OCI-M1 (cell line): ENCODE measurements around the gene ATOH7.
A peak's percentile ranks its signal among the peaks of the same experiment; 100 is the strongest.
"Not testable (repeated sequence)": the region's sequence is repeated elsewhere in the genome, so short reads cannot be mapped to it uniquely, and the experiment has no call there.

Experiments
- DNase-seq: peaks from one replicate; lab custom pipeline; 2025; lab: John Stamatoyannopoulos, UW

ATOH7 gene

DNA sequence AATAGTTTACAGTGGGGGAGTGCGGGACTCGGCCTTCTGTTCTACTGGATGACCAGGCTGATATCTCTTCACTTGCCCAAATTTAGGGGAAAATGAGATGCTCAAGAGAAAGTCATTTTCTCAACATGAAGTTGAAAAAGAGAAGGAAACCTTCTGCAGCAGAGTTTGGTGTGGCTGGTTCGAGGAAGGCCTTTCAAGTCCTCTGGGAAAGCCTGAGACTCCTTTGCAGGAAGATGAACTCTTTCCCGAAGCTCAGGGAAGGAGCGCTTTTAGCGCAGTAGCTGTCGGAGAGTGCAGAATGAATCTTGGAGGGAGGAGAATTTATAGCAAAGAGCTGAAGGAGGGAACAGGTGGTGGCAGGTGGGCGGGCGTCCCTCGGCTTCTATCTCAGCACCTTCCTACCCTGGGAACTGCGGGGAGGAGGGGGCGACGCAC, at the start of gene ATOH7:
ATOH7 (minus strand) TSS at position 297 of the 435 bp plus-strand sequence. CDS start 436 bp downstream, outside the sequence.
- DNase-seq = no peak

DNA sequence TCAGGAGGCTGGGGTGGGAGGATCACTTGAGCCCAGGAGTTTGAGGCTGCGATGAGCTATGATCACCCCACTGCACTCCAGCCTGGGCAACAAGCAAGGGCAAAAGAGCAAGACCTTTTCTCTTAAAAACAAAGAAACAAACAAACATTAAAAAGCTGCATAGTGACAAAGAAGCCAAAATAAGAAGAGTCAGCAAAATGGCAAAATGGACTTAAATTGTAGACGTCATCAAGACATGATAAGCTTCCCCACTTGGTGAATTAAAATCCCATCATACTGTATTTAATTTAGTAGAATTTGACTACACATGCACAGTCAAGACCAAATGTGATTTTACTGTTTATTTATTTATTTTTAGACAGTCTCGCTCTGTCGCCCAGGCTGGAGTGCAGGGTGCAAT, 48.8 kb upstream of the ATOH7 start:
- no peak for DNase-seq

DNA sequence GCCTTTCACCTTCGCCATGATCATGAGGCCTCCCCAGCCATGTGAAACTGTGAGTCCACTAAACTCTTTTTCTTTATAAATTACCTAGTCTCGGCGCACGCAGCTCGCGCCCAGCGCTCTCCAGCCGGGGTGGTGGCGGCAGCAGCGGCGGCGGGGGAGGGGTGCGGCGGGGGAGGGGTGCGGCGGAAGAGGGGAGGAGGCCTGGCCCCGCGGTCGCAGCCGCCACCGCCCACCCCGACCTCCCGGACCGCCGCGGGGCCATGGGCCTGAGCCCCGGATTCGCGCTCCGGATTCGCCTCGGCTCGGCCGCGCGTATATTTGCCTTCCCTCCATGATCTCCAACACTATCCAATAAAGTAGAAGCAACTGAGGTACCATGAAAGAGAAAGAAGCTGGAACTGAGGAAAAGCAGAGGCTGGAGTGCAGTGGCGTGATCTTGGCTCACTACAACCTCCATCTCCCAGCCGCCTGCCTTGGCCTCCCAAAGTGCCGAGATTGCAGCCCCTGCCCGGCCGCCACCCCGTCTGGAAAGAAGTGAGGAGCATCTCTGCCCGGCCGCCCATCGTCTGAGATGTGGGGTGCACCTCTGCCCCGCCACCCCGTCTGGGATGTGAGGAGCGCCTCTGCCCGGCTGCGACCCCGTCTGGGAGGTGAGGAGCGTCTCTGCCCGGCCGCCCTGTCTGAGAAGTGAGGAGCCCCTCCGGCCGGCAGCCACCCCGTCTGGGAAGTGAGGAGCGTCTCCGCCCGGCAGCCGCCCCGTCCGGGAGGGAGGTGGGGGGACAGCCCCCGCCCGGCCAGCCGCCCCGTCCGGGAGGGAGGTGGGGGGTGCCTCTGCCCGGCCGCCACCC, 47.2 kb upstream of the ATOH7 start:
- DNase-seq = not testable (repeated sequence)

DNA sequence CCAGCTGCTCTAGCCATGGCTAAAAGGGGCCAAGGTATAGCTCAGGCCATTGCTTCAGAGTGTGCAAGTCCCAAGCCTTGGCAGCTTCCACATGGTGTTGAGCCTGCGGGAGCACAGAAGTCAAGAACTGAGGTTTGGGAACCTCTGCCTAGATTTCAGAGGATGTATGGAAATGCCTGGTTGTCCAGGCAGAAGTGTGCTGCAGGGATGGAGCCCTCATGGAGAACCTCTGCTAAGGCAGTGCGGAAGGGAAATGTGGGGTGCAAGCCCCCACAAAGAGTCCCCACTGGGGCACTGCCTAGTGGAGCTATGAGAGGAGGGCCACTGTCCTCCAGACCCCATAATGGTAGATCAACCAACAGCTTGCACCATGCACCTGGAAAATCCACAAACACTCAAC, 45.9 kb upstream of the ATOH7 start:
- DNase-seq = not testable (repeated sequence)

DNA sequence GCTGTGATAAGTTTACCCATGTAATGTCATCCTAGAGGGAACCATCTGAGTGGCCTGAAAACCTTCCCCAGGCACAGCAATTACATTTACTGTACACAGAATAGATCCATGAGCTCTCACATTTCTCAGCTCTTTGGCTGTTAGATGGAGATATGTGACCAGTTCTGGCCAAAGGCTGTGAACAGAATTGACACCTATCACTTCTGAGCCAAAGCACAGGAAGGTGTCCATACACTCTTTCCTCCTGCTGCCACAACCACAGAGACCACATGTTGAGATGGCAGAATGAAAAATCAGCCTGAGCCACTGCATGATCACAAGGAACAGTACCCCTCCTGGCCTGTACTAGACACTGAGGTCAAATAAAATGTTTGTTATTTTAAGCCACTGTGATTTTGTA, 44.3 kb upstream of the ATOH7 start:
- DNase-seq = no peak

DNA sequence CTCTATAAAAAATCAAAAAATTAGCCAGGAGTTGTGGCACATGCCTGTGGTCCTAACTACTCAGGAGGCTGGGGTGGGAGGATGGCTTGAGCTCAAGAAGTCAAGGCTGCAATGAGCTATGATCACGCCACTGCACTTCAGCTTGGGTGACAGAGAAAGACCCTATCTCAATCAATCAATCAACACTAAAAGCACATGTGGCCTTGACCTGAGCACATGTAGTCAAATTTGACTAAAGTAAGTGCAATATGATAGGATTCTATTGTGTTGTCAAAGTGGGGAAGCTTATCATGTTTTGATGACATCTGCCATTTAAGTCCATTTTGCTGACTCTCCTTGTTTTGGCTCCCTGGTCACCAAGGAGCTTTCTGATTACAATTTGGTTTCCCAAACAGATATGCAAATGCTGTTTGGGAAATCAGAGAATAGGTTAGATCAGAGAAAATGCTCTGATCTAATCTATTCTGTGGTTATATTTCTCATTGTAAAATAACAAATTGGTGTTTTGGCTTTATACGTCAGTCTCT, 43.8 kb upstream of the ATOH7 start:
- no peak for DNase-seq

DNA sequence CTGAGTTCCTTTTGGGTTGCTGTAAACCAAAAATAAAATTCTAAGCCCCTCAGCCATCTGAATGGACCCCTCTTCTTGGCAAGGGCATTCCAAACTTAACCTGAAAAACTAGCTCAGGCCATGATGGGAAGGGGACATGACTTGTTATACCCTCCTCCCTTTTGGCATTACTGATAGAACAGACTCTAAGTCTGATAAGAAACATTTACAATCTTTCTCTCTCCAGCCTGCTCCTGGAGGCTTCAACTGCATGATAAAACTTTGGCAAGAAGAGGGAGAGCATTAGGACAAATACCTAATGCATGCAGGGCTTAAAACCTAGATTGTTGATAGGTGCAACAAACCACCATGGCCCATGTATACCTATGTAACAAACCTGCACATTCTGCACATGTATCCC, 40.9 kb upstream of the ATOH7 start:
- DNase-seq = peak; percentile 27

DNA sequence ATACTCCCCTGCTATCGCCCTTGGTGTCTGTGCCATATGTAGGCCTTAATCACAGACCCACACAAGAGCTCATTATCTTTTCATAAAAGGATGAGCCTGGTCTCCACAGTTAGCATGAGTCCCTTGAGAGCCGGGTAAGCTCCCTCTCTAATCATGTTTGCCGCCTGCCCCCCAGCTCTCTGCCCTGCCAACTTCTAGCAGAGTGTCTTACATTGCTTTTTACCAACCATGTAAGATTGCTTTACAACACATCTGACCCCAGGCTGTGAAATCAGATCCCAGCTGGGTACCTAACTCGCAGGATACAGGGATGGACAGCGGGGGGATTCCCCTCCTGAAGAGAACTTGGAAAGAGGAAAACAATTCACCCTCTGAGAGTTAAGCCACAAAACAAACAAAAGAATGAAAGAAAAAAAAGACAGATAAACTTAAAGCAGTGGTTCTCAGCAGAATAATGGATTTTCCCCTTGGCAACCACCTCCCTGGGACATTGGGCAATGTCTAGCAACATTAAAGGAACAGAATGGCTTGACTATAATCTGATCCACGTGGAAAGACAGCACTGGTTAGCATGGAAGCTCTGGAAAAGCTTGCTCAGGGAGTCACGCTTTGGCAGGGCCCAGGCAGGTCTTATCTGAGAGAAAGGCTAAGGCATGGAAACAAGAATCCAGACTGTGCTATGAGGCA, 39.4 kb upstream of the ATOH7 start:
- peak; percentile 11 for DNase-seq

DNA sequence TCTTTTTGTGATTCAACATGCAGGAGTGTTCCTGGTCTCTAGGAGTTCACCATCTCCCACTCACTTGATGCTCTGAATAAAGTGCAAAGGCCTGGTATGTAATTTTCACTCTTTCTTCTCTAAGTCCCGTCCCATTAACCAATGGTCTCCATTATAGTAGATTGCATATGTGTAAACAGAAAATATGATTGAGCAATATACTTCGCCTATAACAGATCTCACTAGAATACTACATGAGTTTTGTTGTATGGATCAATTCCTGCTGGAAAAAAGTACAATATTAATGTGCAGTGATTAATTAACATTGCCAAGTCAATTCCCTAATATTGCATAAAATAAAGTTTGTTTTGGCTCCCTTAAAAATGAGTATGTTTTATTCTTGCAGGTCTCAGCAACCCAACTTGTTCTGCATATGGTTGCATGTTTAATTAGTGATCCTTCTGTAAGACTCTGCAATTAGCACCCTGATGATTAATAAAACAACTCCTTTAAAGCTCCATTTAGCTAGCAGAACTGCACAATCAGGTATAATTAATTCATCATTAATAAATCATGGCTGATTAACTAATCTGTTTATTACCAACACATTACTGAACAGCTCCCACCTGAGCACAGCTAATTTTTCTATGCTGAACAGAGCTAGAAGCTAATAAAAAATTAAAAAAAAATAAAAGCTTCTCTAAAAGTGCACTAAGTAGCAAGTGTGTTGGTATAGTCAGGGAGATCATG, 37.8 kb upstream of the ATOH7 start:
- no peak for DNase-seq

DNA sequence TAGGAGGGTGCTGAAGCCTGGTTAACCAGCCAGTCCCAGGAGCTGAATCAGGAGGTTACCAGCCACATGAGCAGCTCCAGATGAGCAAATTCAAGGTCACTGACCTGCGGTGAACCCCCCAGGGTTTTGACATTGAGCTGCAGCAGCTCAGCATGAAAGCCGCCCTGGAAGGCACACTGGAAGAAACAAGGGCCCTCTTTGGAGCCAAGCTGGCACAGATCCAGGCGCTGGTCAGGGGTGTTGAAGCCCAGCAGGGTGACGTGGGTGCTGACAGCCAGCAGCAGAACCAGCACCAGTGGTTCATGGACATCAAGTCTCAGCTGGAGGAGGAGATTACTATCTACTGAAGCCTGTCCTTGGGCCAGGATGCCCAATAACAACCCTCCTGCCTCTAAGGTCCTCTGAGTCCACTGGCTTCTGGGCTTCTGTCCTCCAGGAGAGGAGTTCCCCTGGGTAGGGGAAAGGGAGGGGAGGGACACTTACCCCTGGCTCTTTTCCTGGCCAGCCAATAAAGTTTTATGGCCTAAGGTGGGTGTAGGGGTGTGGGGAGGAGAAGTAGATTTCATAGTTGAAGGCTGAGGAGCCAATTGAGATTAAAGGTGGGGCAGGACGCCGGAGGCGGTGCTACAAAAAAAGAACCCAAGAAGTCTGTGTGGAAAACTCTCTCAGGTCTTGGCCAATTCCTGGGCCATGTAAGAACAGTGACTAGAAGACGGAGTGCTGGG, 29.4 kb upstream of the ATOH7 start:
- DNase-seq = no peak

DNA sequence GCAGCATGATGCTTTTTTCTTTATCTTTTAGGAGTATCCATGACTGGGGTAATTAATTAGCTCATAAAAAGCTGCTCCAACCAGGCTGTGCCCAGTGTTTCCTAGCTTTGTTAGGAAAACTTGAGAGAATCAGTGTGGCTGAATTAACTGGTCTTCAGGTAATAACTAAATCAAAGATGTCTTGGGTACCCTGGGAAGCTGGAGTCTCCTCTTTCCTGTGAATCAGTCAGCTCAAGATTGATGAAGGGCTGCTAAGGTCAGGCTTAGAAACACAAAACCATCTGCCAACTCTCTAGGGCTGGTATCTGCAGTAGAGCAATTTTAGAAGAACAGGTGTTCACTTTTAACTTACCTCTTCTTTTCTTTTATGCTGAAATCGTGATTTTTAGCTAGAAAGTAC, 21.4 kb upstream of the ATOH7 start:
- DNase-seq = no peak

DNA sequence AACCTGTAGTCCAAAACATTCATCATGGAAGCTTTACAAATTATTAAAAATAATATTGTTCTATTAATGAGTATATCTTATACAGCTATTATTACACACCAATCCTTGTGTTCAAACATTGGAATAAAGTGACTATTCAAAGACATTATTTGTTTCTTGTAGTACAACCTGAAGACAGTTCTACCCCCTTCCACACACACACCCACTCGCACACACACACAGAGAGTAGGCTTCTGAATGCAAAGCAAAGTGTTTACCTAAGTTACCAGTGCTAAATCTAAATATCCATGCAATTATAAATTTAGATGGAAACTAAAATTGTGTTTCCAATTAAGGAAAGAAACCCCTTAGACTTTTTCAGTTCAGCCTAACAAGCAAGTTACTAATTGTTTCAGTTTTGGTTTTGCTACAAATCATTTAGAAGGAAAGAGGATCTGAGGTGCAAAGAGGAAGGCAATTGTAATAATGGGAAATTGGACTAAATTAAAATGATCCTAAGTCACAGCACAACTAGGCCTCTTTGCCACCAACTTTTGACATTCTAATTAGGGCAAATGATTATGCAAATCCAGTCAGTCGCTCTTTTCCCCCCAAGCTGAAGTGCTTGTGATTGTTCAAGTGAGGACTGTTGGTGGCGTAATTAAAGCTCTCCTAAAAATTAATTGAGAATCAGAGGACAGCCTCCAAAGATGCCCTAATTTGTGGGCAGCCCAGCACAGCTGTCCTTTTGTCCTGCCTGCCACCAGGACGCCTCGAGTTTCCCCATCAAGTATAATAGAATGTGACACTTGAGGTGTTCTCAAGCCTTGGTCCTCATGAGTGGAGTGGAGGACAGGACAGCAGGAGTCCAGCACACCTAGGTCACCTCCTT, 19.9 kb upstream of the ATOH7 start:
- no peak for DNase-seq

DNA sequence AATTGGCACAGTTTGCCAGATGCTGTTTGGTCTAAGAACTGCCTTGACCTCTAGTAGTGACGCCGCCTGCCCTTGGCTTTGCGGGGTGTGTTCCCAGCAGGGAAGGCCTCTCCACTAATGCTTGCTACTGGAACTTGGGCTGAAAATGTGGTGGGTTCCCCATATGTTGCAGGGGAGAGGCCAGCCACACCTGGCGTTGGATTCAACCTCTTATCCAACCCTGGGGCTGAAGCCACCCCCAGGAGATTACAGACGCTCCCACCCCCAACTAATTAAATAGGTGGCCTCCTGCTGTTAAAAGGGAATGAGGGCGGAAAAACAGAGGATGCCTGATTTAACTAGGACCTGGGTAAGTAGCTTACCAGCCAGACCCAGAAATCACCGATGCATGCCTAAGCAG, 19.2 kb upstream of the ATOH7 start:
- no peak for DNase-seq

DNA sequence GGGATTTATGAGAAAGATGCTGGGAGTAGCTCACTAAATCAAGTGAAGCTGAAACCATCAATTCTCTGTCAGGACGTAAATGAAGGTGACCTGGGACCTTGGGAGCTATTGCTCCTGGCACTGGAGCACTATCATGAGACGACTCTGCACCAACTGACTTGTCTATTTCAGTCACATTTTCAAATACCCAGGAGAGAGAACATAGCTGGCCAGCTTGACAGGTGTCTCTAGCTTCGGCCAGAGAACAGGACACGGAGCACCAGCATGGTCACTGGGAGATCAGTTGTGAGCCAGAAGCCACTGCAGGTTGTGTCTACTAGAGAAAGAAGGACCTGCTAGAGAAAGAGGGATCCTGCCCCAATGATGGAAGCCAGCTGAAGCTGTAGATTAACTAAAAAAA, 17.4 kb upstream of the ATOH7 start:
- DNase-seq = no peak

DNA sequence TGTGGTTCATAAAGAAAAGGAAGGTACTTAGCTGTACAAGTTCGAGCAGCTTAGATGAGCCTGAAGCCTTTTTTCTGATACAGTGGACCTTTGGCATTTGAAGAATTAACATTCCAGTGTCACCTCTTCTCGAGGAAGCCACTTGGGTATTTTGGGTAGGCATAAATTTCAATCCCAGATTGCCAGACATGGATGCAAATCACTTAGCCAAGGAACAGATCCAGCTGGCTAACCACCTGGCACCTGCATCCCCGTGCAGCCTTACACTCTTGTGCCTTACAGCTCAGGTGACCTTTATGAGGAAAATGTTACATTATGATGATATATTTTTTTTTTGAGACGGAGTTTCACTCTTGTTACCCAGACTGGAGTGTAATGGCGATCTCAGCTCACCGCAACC, 16.0 kb upstream of the ATOH7 start:
- no peak for DNase-seq

DNA sequence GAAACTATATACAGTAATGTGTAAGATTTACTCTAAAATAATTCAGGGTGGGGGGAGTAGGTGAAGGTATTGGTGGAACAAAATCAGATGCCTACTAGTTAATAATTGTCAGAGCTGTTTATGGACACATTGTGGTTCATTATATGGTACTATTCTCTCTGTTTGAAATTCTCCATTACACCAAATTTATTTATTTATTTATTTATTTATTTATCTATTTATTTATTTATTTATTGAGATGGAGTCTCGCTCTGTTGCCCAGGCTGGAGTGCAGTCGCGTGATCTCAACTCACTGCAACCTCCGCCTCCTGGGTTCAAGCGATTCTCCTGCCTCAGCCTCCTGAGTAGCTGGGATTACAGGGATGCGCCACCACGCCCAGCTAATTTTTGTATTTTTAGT, 14.5 kb upstream of the ATOH7 start:
- not testable (repeated sequence) for DNase-seq

DNA sequence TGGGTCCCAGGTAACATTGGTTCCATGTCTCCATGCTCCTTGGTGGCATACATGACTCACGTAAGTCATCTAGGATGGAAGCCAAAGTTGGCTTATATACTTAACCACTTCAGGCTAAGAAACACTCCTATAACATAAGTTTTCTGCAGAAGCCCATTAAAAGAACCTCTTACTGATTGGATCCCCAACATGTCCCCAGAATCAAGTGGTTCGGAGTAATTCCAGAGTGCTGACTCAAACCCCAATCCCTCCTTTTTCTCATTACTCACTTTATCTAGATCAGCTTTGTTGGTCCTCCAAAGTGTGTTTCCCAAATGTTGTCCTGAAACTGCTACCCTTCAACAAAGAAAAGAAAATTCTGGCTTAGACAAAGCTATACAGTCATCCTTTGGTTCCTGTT, 10.1 kb upstream of the ATOH7 start:
- no peak for DNase-seq

DNA sequence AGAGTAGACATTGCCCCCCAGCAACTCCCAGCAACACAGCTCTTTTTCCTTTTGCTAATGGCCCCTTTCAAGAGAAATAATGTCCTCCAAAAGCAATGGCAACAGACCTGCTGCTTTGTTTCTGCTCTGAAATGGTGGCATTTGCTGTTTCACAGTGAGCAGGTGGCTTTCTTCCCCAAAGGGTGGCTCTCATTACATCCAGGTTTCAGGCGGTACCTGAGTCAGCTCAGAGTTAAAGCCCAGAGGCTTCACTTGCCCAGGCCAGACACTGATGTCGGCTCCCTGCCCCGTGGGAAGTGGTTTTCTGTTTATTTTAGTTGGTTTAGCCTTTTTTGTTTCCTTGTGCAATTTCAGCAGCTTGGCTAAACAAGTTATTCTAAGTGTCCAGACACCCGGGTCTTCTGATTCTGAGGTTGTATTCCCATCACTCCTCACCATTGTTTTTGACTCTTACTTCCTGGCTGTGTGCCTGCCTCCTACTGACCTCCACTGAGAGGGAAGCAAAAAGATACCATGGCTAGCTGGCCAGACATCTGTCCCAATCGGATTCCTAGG, 7.8 kb upstream of the ATOH7 start:
- DNase-seq = no peak

DNA sequence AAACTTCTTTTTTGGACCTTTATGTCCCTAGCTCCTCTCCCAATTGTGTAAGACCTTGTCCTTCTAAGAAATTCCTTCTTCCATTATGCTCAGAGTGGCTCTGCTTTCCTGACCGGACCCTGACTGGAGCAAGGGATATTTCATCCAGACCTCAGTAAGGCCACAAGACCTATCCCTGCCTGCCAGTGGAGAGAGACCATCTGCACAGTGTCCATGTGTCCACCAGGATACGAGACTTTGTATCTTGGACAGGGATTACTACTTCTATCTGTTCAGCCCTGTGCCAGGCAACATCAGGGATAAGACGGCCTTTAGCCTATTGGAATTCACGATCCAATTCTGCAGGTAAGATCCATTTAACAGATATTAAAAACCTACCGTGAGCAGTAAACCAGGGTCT, 7.2 kb upstream of the ATOH7 start:
- no peak for DNase-seq

DNA sequence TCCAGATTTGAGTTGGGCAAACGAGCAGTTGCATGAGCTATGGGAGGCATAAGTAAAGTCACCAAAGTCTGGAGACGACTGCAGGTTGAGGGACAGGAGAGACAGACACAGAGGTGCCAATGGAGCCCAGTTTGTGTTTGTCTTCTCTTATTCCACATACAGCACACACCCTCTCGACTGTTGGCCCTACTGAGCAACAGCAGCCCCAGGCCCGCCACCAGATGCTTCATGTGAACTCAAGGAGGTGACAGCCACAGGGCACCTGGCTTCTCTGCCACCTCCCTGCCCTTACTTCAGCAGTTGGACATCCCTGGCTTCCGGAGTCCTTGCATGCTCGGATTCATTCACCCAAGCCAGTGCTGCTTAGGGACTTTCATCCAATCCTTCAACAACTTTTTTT, 6.5 kb upstream of the ATOH7 start:
- DNase-seq = no peak

DNA sequence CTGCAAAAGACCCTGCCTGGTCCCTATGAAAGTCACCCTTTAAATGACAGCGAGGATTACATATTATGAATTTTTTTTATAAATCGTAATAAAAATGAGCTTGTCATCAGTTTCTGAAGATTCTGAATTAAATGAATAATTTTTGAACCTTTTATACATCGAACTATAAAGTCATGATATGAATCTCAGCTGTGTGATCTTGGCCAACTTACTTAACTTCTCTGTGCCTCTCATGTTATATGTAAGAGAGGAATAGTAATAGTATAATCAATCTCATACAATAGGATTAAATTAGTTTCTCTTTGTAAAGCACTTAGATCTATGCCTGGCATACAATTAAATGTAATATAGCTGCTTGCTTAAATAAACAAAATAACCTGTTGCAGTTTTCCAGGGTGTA, 5.3 kb upstream of the ATOH7 start:
- no peak for DNase-seq
